ENCODE measurements around the gene UNK.

DNA sequence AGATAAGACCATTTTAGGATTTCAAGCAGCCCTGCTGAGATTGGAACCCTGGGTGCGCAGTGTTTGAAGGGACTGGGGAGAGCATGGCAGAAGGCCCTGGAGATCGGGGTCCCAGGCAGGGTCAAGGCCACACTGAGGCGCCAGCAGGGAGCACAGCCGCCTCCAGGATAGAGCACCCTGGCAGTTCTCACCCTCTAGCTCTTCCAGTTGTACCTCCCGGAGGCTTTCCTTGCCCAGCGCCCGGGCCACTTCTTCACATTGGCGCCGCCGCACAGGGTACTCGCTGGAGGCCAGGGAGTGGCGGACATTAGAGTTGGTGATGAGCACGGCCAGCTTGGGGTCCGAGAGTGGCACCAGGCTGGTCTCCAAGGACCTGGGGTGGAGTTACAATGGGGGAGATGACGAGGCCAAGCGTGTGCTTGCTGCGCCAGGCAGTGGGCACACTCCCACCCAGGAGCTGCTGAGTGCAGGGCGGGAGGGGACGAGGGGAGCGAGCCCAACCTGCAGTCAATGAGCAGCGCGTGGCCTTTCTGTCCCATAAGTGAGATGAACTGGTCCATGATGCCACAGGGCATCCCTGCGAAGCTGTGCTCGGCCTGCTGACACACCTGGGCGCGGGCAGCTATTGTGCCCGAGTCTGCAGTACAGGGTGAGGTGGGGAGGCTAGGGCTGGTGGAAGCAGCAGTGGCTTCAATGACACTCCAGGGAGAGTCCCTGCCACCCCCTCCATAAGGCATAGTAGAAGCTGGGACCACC is 21.9 kb upstream of the UNK start:
- TF ChIP-seq, protein P1, sequence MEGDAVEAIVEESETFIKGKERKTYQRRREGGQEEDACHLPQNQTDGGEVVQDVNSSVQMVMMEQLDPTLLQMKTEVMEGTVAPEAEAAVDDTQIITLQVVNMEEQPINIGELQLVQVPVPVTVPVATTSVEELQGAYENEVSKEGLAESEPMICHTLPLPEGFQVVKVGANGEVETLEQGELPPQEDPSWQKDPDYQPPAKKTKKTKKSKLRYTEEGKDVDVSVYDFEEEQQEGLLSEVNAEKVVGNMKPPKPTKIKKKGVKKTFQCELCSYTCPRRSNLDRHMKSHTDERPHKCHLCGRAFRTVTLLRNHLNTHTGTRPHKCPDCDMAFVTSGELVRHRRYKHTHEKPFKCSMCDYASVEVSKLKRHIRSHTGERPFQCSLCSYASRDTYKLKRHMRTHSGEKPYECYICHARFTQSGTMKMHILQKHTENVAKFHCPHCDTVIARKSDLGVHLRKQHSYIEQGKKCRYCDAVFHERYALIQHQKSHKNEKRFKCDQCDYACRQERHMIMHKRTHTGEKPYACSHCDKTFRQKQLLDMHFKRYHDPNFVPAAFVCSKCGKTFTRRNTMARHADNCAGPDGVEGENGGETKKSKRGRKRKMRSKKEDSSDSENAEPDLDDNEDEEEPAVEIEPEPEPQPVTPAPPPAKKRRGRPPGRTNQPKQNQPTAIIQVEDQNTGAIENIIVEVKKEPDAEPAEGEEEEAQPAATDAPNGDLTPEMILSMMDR (IDR thresholded peaks at IDR 0.05): no peak
- TF ChIP-seq POLR2A (IDR thresholded peaks at IDR 0.05): no peak
